Mesodermal cell (in vitro differentiated cells): ENCODE results near the gene KCNK4.
A peak's percentile ranks its signal among the peaks of the same experiment; 100 is the strongest.
"Not testable (repeated sequence)": the region's sequence is repeated elsewhere in the genome, so short reads cannot be mapped to it uniquely, and the experiment has no call there.

Experiments
- H3K27ac ChIP-seq: 2 replicates; pipeline ENCODE4 v1.7.0; 2013; ENCODE audit warnings: mild to moderate bottlenecking, low read depth, low read length, moderate library complexity; ENCODE audit not compliant: severe bottlenecking
- H3K36me3 ChIP-seq: 2 replicates; pipeline ENCODE4 v1.7.1; 2013; ENCODE audit warnings: mild to moderate bottlenecking, low read length, moderate library complexity; ENCODE audit not compliant: control insufficient read depth, insufficient read depth
- H3K4me1 ChIP-seq: one replicate; pipeline ENCODE4 v1.7.1; 2013; ENCODE audit warnings: mild to moderate bottlenecking, low read length; ENCODE audit not compliant: insufficient read depth, control insufficient read depth, poor library complexity, severe bottlenecking
- H3K4me3 ChIP-seq: 2 replicates; pipeline ENCODE4 v1.7.0; 2013; ENCODE audit warnings: low read length, control low read depth, mild to moderate bottlenecking; ENCODE audit not compliant: insufficient read depth, poor library complexity, severe bottlenecking; ENCODE audit errors: extremely low read depth
- H3K9me3 ChIP-seq: 2 replicates; pipeline ENCODE4 v1.7.1; 2013; ENCODE audit warnings: mild to moderate bottlenecking, low read length, moderate library complexity; ENCODE audit not compliant: control insufficient read depth
- WGBS, 2 experiments: methylation state at CpG; one replicate each; pipeline ENCODE4 v1.1.5; 2013; ENCODE audit warnings: missing lambda C conversion rate in 2 of 2; ENCODE audit not compliant: insufficient coverage in 2 of 2; 5-methylcytosine and 5-hydroxymethylcytosine counted together

Gene KCNK4

GRCh38 chr11:64323373-64323772 lies 32.3 kb downstream of the KCNK4 start:
- Histone ChIP-seq H3K4me1 (peaks cover 22% of the 10 kb centered on the region), H3K36me3 (peaks cover 24% of the 10 kb centered on the region), H3K4me3 (no peak overlapping the region), H3K9me3 (no peaks in the 10 kb centered on the region), H3K27ac (no peak overlapping the region)
- WGBS, 2 experiments = 80 to 90% methylated on average over 3 of the region's 5 CpGs

- not testable (repeated sequence) for H3K9me3 ChIP-seq, H3K4me3 ChIP-seq, H3K27ac ChIP-seq
- H3K4me1 ChIP-seq = peaks cover 21% of the 10 kb centered on the region
- peaks cover 24% of the 10 kb centered on the region for H3K36me3 ChIP-seq
- 87 to 94% methylated on average over 2 of the region's 4 CpGs for WGBS, 2 experiments
Measured at GRCh38 chr11:64323984-64324383, 32.9 kb downstream of the KCNK4 start.

GRCh38 chr11:64324692-64325469 lies 33.8 kb downstream of the KCNK4 start:
- WGBS, 2 experiments = 89 to 92% methylated on average over 7 of the region's 11 CpGs
- H3K36me3 ChIP-seq = peaks cover 17% of the 10 kb centered on the region
- no peaks in the 10 kb centered on the region for H3K9me3 ChIP-seq
- no peak overlapping the region for H3K4me3 ChIP-seq
- peak overlapping the region; percentile 10 for H3K27ac ChIP-seq
- peaks cover 13% of the 10 kb centered on the region for H3K4me1 ChIP-seq

- Histone ChIP-seq H3K36me3 (peaks cover 7% of the 10 kb centered on the region), H3K4me3 (no peak overlapping the region), H3K4me1 (peaks cover 13% of the 10 kb centered on the region), H3K27ac (no peak overlapping the region), H3K9me3 (no peaks in the 10 kb centered on the region)
- 82 to 90% methylated on average over 1 to 2 of the region's 2 CpGs for WGBS, 2 experiments
Measured at GRCh38 chr11:64327375-64327774, 36.3 kb downstream of the KCNK4 start.

- WGBS, 2 experiments = 90 to 94% methylated on average over 3 of the region's 3 CpGs
- H3K36me3 ChIP-seq = peaks cover under 1% of the 10 kb centered on the region
- no peak overlapping the region for H3K4me3 ChIP-seq
- no peaks in the 10 kb centered on the region for H3K9me3 ChIP-seq
- H3K27ac ChIP-seq = no peak overlapping the region
- H3K4me1 ChIP-seq = peaks cover 12% of the 10 kb centered on the region
Measured at GRCh38 chr11:64327993-64328392, 36.9 kb downstream of the KCNK4 start.

- H3K27ac ChIP-seq = no peak overlapping the region
- no peaks in the 10 kb centered on the region for H3K9me3 ChIP-seq
- H3K36me3 ChIP-seq = no peaks in the 10 kb centered on the region
- H3K4me1 ChIP-seq = peaks cover 4% of the 10 kb centered on the region
- 65 to 69% methylated on average over 4 to 10 of the region's 11 CpGs for WGBS, 2 experiments
- no peak overlapping the region for H3K4me3 ChIP-seq
Measured at GRCh38 chr11:64330888-64331287, 39.8 kb downstream of the KCNK4 start.

GRCh38 chr11:64331569-64332371 lies 40.7 kb downstream of the KCNK4 start:
- Histone ChIP-seq H3K36me3 (no peaks in the 10 kb centered on the region), H3K4me1 (peaks cover 4% of the 10 kb centered on the region), H3K9me3 (no peaks in the 10 kb centered on the region), H3K27ac (no peak overlapping the region), H3K4me3 (no peak overlapping the region)
- 78 to 82% methylated on average over 14 to 19 of the region's 20 CpGs for WGBS, 2 experiments

- 99 to 100% methylated on average over 8 of the region's 8 CpGs for WGBS, 2 experiments
Measured at GRCh38 chr11:64333556-64333955, 42.5 kb downstream of the KCNK4 start.

GRCh38 chr11:64334764-64335735 lies 43.9 kb downstream of the KCNK4 start:
- Histone ChIP-seq H3K4me1 (peaks cover 4% of the 10 kb centered on the region), H3K4me3 (no peak overlapping the region), H3K36me3 (no peaks in the 10 kb centered on the region), H3K27ac (peak overlapping the region; percentile 71), H3K9me3 (no peaks in the 10 kb centered on the region)
- 36 to 56% methylated on average over 3 to 6 of the region's 13 CpGs for WGBS, 2 experiments

More at GRCh38 chr11:64333556-64333955, 42.5 kb downstream of the KCNK4 start:
- no peaks in the 10 kb centered on the region for H3K36me3 ChIP-seq
- no peak overlapping the region for H3K4me3 ChIP-seq
- no peak overlapping the region for H3K27ac ChIP-seq
- H3K9me3 ChIP-seq = no peaks in the 10 kb centered on the region
- H3K4me1 ChIP-seq = peaks cover 4% of the 10 kb centered on the region

GRCh38 chr11:64337538-64338249 lies 46.6 kb downstream of the KCNK4 start:
- Histone ChIP-seq H3K4me3 (no peak overlapping the region), H3K27ac (no peak overlapping the region), H3K36me3 (no peaks in the 10 kb centered on the region), H3K9me3 (no peaks in the 10 kb centered on the region), H3K4me1 (peaks cover 4% of the 10 kb centered on the region)
- 80 to 92% methylated on average over 6 of the region's 8 CpGs for WGBS, 2 experiments
